ENCODE measurements around the gene RASAL1. TPM values are rescaled to one million over a fixed set of nuclear protein-coding genes. Genes with fewer than 3 reads are reported as not detected.

RASAL1 gene
- total RNA-seq, 1 experiment from 2014 or later: 16.0 TPM

DNA sequence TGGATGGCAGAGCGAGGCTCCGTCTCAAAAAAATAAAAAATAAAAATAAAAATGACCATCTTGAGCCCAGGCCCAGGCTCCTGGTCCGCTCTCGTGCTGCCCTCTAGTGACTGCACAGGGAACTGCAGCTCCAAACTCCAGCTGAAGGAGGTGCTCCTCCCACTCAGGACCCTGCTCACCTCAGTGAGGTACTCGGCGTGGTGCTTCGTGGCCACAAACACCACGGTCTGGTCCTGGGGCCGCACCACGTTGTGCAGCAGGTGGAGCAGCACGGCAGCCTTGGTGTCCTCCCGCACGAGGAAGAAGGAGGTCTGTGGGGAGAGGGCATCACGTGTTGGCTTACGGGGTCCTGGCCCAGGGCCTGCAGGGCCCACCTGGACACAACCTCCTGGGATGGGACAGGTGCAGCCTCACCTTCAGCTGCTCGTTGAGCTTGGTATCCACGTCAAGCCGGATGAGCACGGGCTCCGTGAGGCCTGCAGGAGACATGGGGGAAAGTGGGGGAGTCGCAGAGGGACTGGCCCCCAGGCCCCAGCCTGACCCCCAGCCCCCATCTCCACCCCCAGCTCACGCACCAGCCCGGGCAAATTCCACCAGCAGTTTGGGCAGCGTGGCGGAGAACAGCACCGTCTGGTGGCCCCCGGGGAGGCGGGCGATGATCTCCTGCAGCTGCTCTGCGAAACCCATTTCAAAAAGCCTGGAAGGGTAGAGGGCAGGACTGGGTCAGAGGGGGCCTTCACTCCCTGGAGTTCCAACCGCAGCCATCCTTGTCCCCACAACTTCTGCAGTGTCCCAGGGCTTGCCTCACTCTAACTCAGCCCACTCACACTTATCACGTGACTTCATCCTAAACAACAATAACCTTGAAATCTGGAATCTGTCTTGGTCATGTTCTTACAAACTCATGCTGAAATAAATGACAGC lies 39.2 kb upstream of the RASAL1 start:
- Histone ChIP-seq H2AFZ (ENCODE audit: low read depth, low read length, poor library complexity, severe bottlenecking) (no peak overlapping the region), H3K36me3 (ENCODE audit: control insufficient read depth in 1 of 2, insufficient read depth in 2 of 2, low read length in 2 of 2) (peaks cover 61 to 75% of the 10 kb centered on the region in 2 experiments), H3K27ac (ENCODE audit: low read depth, low read length) (no peak overlapping the region), H3K9me2 (ENCODE audit: insufficient read depth) (no peaks in the 10 kb centered on the region), H3K4me1 (ENCODE audit: control insufficient read depth in 1 of 2, insufficient read depth in 2 of 2, low read length in 2 of 2) (no peaks in the 10 kb centered on the region), H3K9ac (ENCODE audit: low read length) (no peak overlapping the region), H3K4me3 (replicated peaks in 1 of 2; ENCODE audit: low read depth in 1 of 2, low read length in 2 of 2) (no peak overlapping the region), H3K9me3 (ENCODE audit: control insufficient read depth in 1 of 2, insufficient read depth in 1 of 2, low read depth in 1 of 2, low read length in 2 of 2) (no peaks in the 10 kb centered on the region), H3K27me3 (ENCODE audit: insufficient read depth, low read length) (no peaks in the 10 kb centered on the region), H3K79me2 (ENCODE audit: insufficient read depth, low read length) (peaks cover 29% of the 10 kb centered on the region; the same call in 1 of the 2 replicates), H3K4me2 (ENCODE audit: low read length) (no peak overlapping the region), H4K20me1 (ENCODE audit: insufficient read depth) (no peaks in the 10 kb centered on the region)
- ATAC-seq (peak; percentile 91), DNase-seq (ENCODE audit: low read depth, low spot score) (no peak)
- RAD21 ChIA-PET (ENCODE audit: low non-redundant PET in 1 of 2, low total read pairs in 2 of 2, uncharacterized antibody in 2 of 2, unreplicated experiment in 2 of 2): interaction anchor here in 1 of 2 experiments (1.0 kb wide), 1 partner anchor 22 kb away, joined by 4 read pairs; no protein-coding TSS in a partner anchor
- TF ChIP-seq CEBPB (IDR thresholded peaks at IDR 0.05; ENCODE audit: low read depth): no peak
- TF ChIP-seq SRF (IDR thresholded peaks at IDR 0.05; ENCODE audit: low read depth): no peak
- TF ChIP-seq ZFX (IDR thresholded peaks at IDR 0.05): no peak
- no peak for TF ChIP-seq REST (IDR thresholded peaks at IDR 0.05; ENCODE audit: low read depth)
- no peak for TF ChIP-seq SIN3A (IDR thresholded peaks at IDR 0.05; ENCODE audit: low read depth)
- no peak for TF ChIP-seq CBX3 (IDR thresholded peaks at IDR 0.05; ENCODE audit: low read depth)
- no peak for TF ChIP-seq EZH2 (IDR thresholded peaks at IDR 0.05)
- no peak for TF ChIP-seq YY1 (IDR thresholded peaks at IDR 0.05; ENCODE audit: extremely low read depth, insufficient replicate concordance, low read depth, low read length)
- no peak for TF ChIP-seq EGR1 (IDR thresholded peaks at IDR 0.05; ENCODE audit: low read depth)
- TF ChIP-seq ZNF274 (IDR thresholded peaks at IDR 0.05; ENCODE audit: low read depth, low read length): no peak
- TF ChIP-seq RAD21 (IDR thresholded peaks at IDR 0.05; ENCODE audit: low read depth): peak; percentile 88
- no peak for TF ChIP-seq JUND (IDR thresholded peaks at IDR 0.05)
- no peak for TF ChIP-seq SP1 (IDR thresholded peaks at IDR 0.05; ENCODE audit: low read depth)
- TF ChIP-seq, protein P1, sequence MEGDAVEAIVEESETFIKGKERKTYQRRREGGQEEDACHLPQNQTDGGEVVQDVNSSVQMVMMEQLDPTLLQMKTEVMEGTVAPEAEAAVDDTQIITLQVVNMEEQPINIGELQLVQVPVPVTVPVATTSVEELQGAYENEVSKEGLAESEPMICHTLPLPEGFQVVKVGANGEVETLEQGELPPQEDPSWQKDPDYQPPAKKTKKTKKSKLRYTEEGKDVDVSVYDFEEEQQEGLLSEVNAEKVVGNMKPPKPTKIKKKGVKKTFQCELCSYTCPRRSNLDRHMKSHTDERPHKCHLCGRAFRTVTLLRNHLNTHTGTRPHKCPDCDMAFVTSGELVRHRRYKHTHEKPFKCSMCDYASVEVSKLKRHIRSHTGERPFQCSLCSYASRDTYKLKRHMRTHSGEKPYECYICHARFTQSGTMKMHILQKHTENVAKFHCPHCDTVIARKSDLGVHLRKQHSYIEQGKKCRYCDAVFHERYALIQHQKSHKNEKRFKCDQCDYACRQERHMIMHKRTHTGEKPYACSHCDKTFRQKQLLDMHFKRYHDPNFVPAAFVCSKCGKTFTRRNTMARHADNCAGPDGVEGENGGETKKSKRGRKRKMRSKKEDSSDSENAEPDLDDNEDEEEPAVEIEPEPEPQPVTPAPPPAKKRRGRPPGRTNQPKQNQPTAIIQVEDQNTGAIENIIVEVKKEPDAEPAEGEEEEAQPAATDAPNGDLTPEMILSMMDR (IDR thresholded peaks at IDR 0.05 in 2 of 3, conservative IDR thresholded peaks at IDR 0.05 in 1 of 3; ENCODE audit: borderline replicate concordance in 1 of 3, insufficient read depth in 1 of 3, low read depth in 2 of 3, low read length in 2 of 3): peak; percentile 90 to 99 (median 94)
- CTCF ChIA-PET: interaction anchor here (0.6 to 3.4 kb wide), 10 partner anchors 10 to 346 kb away, joined by 3 to 29 read pairs (median 5); partner anchors contain the start of genes DDX54, RASAL1 and RITA1
- intact Hi-C loops (cut with micrococcal nuclease): loop anchor here (1.0 kb wide), 2 partner anchors 126 to 181 kb away; no protein-coding TSS in a partner anchor
- POLR2A ChIA-PET: no interaction called here
- no TSS peak for BruUV-seq (replicated peaks)
